Esophagus squamous epithelium (tissue), 5 donors: Measurements from ENCODE around the gene PPM1N. TPM values are rescaled to one million over a fixed set of nuclear protein-coding genes. Genes with fewer than 3 reads are reported as not detected.

Experiments used
- DNase-seq: peaks from one replicate; lab custom pipeline; 2025; lab: John Stamatoyannopoulos, UW
- H3K27ac ChIP-seq, 4 donors: fragments of 200-600 bp; sonication (generic); one replicate each; pipeline ENCODE4 v1.5.1; 2016 to 2019; ENCODE audit warnings: mild to moderate bottlenecking in 1 of 4
- H3K27me3 ChIP-seq, 4 donors: fragments of 200-600 bp; sonication (generic); 1 replicate in 3 of 4; 2 replicates in 1 of 4; pipeline versions ENCODE4 v1.5.1 to v1.6.0; 2017 to 2021; ENCODE audit warnings: antibody characterized with exemption in 1 of 4
- H3K36me3 ChIP-seq, 3 donors: fragments of 200-600 bp; sonication (generic); one replicate each; pipeline ENCODE4 v1.5.1; 2016 to 2019
- H3K4me1 ChIP-seq, 3 donors: fragments of 200-600 bp; sonication (generic); one replicate each; pipeline ENCODE4 v1.5.1; 2017 to 2019
- H3K4me3 ChIP-seq, 4 donors: fragments of 200-600 bp; sonication (generic); 1 replicate in 3 of 4; 2 replicates in 1 of 4; pipeline ENCODE4 v1.5.1; 2016 to 2019; ENCODE audit warnings: mild to moderate bottlenecking in 2 of 4, moderate library complexity in 1 of 4
- H3K9me3 ChIP-seq, 3 donors: fragments of 200-600 bp; sonication (generic); one replicate each; pipeline ENCODE4 v1.5.1; 2016 to 2019
- POLR2A ChIP-seq, 4 donors: fragments of 450-650 bp; IDR thresholded peaks; one replicate each; pipeline ENCODE4 v1.6.1; 2017; ENCODE audit warnings: antibody characterized with exemption in 4 of 4, mild to moderate bottlenecking in 4 of 4, moderate library complexity in 3 of 4
- WGBS, 2 donors: methylation state at CpG; one replicate each; pipeline ENCODE4 v1.1.5; 2018; 5-methylcytosine and 5-hydroxymethylcytosine counted together
- intact Hi-C: fragments of 100-400 bp; cut with DNase I; formaldehyde crosslinking; loops from one replicate; pipeline ENCODE4 v1.15.0; 2022
- total RNA-seq, 4 donors: library from RNA; depleted of rRNA; stranded (reverse); fragments of >200 nt; gene quantifications; one replicate each; pipeline ENCODE4 v1.1.0, GENCODE V29; 2016
- TF ChIP-seq, protein P1 (sequence below), 6 experiments: fragments of 450-650 bp in 4 of 6; fragments of 200-600 bp in 2 of 6; sonication (generic) in 2 of 6; IDR thresholded peaks; one replicate each; pipeline ENCODE4 v1.5.1; 2016 to 2019; ENCODE audit warnings: antibody characterized with exemption in 6 of 6, mild to moderate bottlenecking in 4 of 6, moderate library complexity in 4 of 6
- donor health status: DM: yes; HTN: yes; CAD: no.

PPM1N gene
- total RNA-seq, result 1 to 10 TPM; 1.8 to 6.7 (median 4.0) TPM

DNA sequence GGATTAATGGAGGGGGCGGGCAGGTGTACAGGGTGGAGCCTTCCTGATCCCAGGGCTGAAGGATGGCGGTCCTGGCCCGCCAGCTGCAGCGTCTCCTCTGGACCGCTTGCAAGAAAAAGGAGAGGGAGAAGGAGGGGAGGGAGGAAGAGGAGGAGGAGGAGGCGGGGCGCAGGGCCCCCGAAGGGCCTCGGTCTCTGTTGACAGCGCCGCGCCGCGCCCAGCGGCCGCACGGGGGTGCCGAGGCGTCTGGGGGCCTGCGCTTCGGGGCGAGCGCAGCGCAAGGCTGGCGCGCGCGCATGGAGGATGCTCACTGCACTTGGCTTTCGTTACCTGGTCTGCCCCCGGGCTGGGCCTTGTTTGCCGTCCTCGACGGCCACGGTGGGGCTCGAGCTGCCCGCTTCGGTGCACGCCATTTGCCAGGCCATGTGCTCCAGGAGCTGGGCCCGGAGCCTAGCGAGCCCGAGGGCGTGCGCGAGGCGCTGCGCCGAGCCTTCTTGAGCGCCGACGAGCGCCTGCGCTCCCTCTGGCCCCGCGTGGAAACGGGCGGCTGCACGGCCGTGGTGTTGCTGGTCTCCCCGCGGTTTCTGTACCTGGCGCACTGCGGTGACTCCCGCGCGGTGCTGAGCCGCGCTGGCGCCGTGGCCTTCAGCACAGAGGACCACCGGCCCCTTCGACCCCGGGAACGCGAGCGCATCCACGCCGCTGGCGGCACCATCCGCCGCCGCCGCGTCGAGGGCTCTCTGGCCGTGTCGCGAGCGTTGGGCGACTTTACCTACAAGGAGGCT lies at the start of gene PPM1N:
Gene PPM1N (plus strand): TSS at position 33 of the 785 bp plus-strand sequence. CDS start 30 bp downstream, at position 63.
- H3K27ac ChIP-seq, result peak within 1 kb of the TSS in 3 of 4 donors; percentile 50 to 73 (median 72)
- intact Hi-C loops, result no loop called here

GRCh38 chr19:45448887-45449299 lies 49.4 kb upstream of the PPM1N start:
- TF ChIP-seq, protein P1, sequence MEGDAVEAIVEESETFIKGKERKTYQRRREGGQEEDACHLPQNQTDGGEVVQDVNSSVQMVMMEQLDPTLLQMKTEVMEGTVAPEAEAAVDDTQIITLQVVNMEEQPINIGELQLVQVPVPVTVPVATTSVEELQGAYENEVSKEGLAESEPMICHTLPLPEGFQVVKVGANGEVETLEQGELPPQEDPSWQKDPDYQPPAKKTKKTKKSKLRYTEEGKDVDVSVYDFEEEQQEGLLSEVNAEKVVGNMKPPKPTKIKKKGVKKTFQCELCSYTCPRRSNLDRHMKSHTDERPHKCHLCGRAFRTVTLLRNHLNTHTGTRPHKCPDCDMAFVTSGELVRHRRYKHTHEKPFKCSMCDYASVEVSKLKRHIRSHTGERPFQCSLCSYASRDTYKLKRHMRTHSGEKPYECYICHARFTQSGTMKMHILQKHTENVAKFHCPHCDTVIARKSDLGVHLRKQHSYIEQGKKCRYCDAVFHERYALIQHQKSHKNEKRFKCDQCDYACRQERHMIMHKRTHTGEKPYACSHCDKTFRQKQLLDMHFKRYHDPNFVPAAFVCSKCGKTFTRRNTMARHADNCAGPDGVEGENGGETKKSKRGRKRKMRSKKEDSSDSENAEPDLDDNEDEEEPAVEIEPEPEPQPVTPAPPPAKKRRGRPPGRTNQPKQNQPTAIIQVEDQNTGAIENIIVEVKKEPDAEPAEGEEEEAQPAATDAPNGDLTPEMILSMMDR (IDR thresholded peaks at IDR 0.05), result no peak
- peak in 2 of 4 donors; percentile 24 to 29 for TF ChIP-seq POLR2A (IDR thresholded peaks at IDR 0.05)
- 33 to 34% methylated on average over 6 of the region's 7 CpGs for WGBS, 2 donors
- peak overlapping the region; percentile 88 to 97 (median 90) for H3K27ac ChIP-seq
- intact Hi-C loops, result no loop called here
- H3K9me3 ChIP-seq, result no peaks in the 10 kb centered on the region
- H3K27me3 ChIP-seq, result no peaks in the 10 kb centered on the region
- DNase-seq, result no peak
- no peaks in the 10 kb centered on the region for H3K36me3 ChIP-seq
- H3K4me1 ChIP-seq, result peaks cover 25 to 87% (median 55%) of the 10 kb centered on the region in 3 donors
- peak overlapping the region in 1 of 4 donors; percentile 68 for H3K4me3 ChIP-seq

More for the DNA sequence above, at the start of gene PPM1N:
- Histone ChIP-seq H3K4me3 (peak within 1 kb of the TSS; percentile 7 to 79 (median 69)), H3K36me3 (no peaks in the 10 kb centered on the region), H3K4me1 (peaks cover 32 to 47% (median 36%) of the 10 kb centered on the region in 3 donors), H3K9me3 (no peaks in the 10 kb centered on the region), H3K27me3 (peaks cover 0 to 28% (median 0%) of the 10 kb centered on the region in 4 donors)
- 0 to 1% methylated on average over 9 to 15 of the region's 89 CpGs for WGBS, 2 donors
- DNase-seq, result no peak
- TF ChIP-seq, protein P1 (IDR thresholded peaks at IDR 0.05), result peak in 3 of 6 experiments; percentile 7 to 37 (median 13)
- no peak for TF ChIP-seq POLR2A (IDR thresholded peaks at IDR 0.05)

GRCh38 chr19:45450012-45450333 lies 48.3 kb upstream of the PPM1N start:
- no peaks in the 10 kb centered on the region for H3K36me3 ChIP-seq
- no peaks in the 10 kb centered on the region for H3K27me3 ChIP-seq
- no peak for DNase-seq
- peak overlapping the region; percentile 43 to 84 (median 62) for H3K4me3 ChIP-seq
- TF ChIP-seq POLR2A (IDR thresholded peaks at IDR 0.05), result no peak
- TF ChIP-seq, protein P1 (IDR thresholded peaks at IDR 0.05), result no peak
- H3K27ac ChIP-seq, result peak overlapping the region; percentile 88 to 97 (median 90)
- 13 to 21% methylated on average over 5 of the region's 5 CpGs for WGBS, 2 donors
- H3K4me1 ChIP-seq, result peaks cover 24 to 87% (median 53%) of the 10 kb centered on the region in 3 donors
- H3K9me3 ChIP-seq, result no peaks in the 10 kb centered on the region
- intact Hi-C loops, result no loop called here

DNA sequence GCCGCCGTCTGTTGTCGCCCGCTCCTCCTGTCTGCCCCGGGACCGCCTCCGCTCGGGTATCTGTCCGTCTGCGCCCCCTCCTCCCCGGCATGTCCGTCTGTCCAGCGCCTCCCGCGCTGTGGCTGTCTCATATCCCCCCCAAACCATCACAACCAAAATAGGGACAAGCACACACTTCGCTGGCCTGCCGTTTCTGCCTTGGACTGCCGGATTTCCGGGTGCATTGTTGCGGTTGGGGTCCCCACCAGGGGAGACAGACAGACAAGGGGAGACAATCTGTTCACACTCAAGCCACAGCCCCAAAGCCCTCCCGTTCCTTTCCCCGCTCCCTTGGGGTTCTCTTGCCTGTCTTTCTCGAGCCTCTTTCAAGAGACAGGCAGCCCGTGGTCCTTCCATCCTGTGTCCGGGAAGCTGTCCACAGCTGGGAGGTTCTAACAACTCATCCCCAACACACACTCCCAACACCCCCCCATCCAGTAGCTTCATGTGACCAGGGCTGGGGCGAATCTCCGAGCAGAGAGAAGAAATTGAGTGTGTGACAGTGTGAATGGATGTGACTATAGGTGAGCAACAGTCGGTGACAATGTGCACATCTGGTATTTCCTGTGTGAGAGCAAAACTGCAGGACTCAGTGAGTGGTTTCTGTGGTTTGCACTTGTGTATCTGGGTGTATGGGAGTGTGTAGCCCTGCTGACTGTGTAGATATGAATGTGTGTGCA lies 47.0 kb upstream of the PPM1N start:
- no peak for TF ChIP-seq POLR2A (IDR thresholded peaks at IDR 0.05)
- TF ChIP-seq, protein P1 (IDR thresholded peaks at IDR 0.05), result no peak
- 1 to 5% methylated on average over 13 to 15 of the region's 28 CpGs for WGBS, 2 donors

More for the DNA sequence above, 47.0 kb upstream of the PPM1N start:
- DNase-seq, result no peak
- peaks cover 38 to 87% (median 59%) of the 10 kb centered on the region in 3 donors for H3K4me1 ChIP-seq
- H3K36me3 ChIP-seq, result no peaks in the 10 kb centered on the region
- H3K4me3 ChIP-seq, result peak overlapping the region; percentile 43 to 84 (median 62)
- no peaks in the 10 kb centered on the region for H3K27me3 ChIP-seq
- no peaks in the 10 kb centered on the region for H3K9me3 ChIP-seq
- peak overlapping the region; percentile 88 to 98 (median 94) for H3K27ac ChIP-seq
- intact Hi-C loops, result no loop called here
